Panc1 (cell line): Measurements from ENCODE around the gene ATXN2. TPM values are rescaled to one million over a fixed set of nuclear protein-coding genes. Genes with fewer than 3 reads are reported as not detected.

Experiments
- ATAC-seq: fragments of 200-7000 bp; cut with Tn5 transposase; 2 replicates; pipeline ENCODE4 v1.9.1; 2020; ENCODE audit warnings: mild to moderate bottlenecking, moderate library complexity
- Bru-seq: library from RNA; stranded (reverse); fragments of 400-500 nt; gene quantifications from one replicate; lab custom pipeline; 2021; lab: Mats Ljungman, UMichigan
- BruChase-seq, 2 experiments: library from RNA; stranded (reverse); fragments of 400-500 nt; gene quantifications; one replicate each; lab custom pipeline; 2021; lab: Mats Ljungman, UMichigan
- BruUV-seq: library from RNA; stranded (reverse); fragments of 400-500 nt; replicated peaks from 2 replicates; lab custom pipeline; 2021; lab: Mats Ljungman, UMichigan
- CTCF ChIA-PET: fragments of 300-600 bp; sonication (Branson Sonifier 250); formaldehyde crosslinking; loops from one replicate; lab custom pipeline; 2022; ENCODE audit warnings: antibody characterized with exemption; lab: Charles Lee
- POLR2A ChIA-PET: fragments of 300-600 bp; sonication (Branson Sonifier 250); formaldehyde crosslinking; loops from one replicate; lab custom pipeline; 2022; ENCODE audit warnings: antibody characterized with exemption; lab: Charles Lee
- DNase-seq: peaks from one replicate; pipeline ENCODE4 v3.0.0-alpha.2; 2010; ENCODE audit warnings: low read depth, low spot score
- H3K27ac ChIP-seq: 2 replicates; pipeline ENCODE4 v1.5.1; 2011; ENCODE audit warnings: mild to moderate bottlenecking, low read length, inconsistent platforms
- H3K27me3 ChIP-seq: fragments of 200-500 bp; sonication (Bioruptor generic); 2 replicates; pipeline ENCODE4 v1.6.0; 2014; ENCODE audit warnings: low read length, inconsistent platforms; ENCODE audit not compliant: control insufficient read depth, insufficient read depth
- H3K36me3 ChIP-seq: fragments of 200-500 bp; sonication (Bioruptor generic); 2 replicates; pipeline ENCODE4 v1.5.1; 2014; ENCODE audit warnings: inconsistent platforms, mild to moderate bottlenecking, low read length, moderate library complexity; ENCODE audit not compliant: control insufficient read depth, insufficient read depth
- H3K4me1 ChIP-seq: 2 replicates; pipeline ENCODE4 v1.5.1; 2011; ENCODE audit warnings: inconsistent platforms, mild to moderate bottlenecking, low read length, moderate library complexity; ENCODE audit not compliant: control insufficient read depth, insufficient read depth
- H3K4me3 ChIP-seq, 2 experiments: 2 replicates each; pipeline ENCODE4 v1.5.1; 2011 to 2012; ENCODE audit warnings: low read depth in 2 of 2, low read length in 2 of 2, mild to moderate bottlenecking in 2 of 2, inconsistent platforms in 1 of 2, moderate library complexity in 1 of 2
- H3K9me3 ChIP-seq: fragments of 200-500 bp; sonication (Bioruptor generic); 2 replicates; pipeline ENCODE4 v1.5.1; 2014; ENCODE audit warnings: low read depth, mild to moderate bottlenecking, inconsistent platforms, low read length, moderate library complexity; ENCODE audit not compliant: control insufficient read depth, insufficient read depth
- CTCF ChIP-seq: fragments of 450-650 bp; IDR thresholded peaks from 2 replicates; pipeline ENCODE4 v1.5.1; 2017; ENCODE audit warnings: mild to moderate bottlenecking
- POLR2AphosphoS5 ChIP-seq: IDR thresholded peaks from 2 replicates; pipeline ENCODE4 v1.6.1; 2012; ENCODE audit warnings: mild to moderate bottlenecking, low read depth, low read length, moderate library complexity
- REST ChIP-seq, 2 experiments: IDR thresholded peaks; 2 replicates each; pipeline ENCODE4 v1.6.1; 2011 to 2012; ENCODE audit warnings: low read depth in 2 of 2, control low read depth in 1 of 2, low read length in 1 of 2, mild to moderate bottlenecking in 1 of 2, moderate library complexity in 1 of 2; ENCODE audit not compliant: insufficient read depth in 1 of 2
- SIN3A ChIP-seq: IDR thresholded peaks from 2 replicates; pipeline ENCODE4 v1.6.1; 2012; ENCODE audit warnings: low read depth, mild to moderate bottlenecking, low read length, moderate library complexity, borderline replicate concordance; ENCODE audit not compliant: insufficient read depth
- TCF7L2 ChIP-seq: IDR thresholded peaks from 2 replicates; pipeline ENCODE4 v1.6.1; 2011; ENCODE audit warnings: mild to moderate bottlenecking, low read depth, low read length, inconsistent platforms
- in situ Hi-C: cut with HindIII; loops from 2 replicates; pipeline ENCODE4 v1.10.0; 2016; ENCODE audit warnings: low sequenced_read_pairs, low pct_unique_long_range_greater_than_20kb
- intact Hi-C: fragments of 100-400 bp; cut with micrococcal nuclease; formaldehyde crosslinking; loops from one replicate; pipeline ENCODE4 v1.10.0; 2022; ENCODE audit not compliant: unreplicated experiment
- long read RNA-seq: library from polyadenylated mRNA; unstranded; transcript quantifications from one replicate; pipeline ENCODE4 v2.0.0, GENCODE V29; 2021; ENCODE audit not compliant: unreplicated experiment
- polyA plus RNA-seq: library from polyadenylated mRNA; unstranded; fragments of >200 nt; gene quantifications from one replicate; pipeline ENCODE4 v1.2.1, GENCODE V29; 2012; ENCODE audit warnings: missing spikeins; ENCODE audit not compliant: insufficient read length
- total RNA-seq: library from RNA; stranded (reverse); gene quantifications from one replicate; pipeline ENCODE4 v1.2.1, GENCODE V29; 2021; ENCODE audit not compliant: unreplicated experiment

The ATXN2 gene
- 77.6 TPM for total RNA-seq
- polyA plus RNA-seq, result 70.5 TPM
- Bru-seq, nascent RNA, result percentile 93 among the genes with signal in this experiment
- BruChase-seq, experiment 1, labeled RNA remaining after a 2-hour chase, result percentile 87 among the genes with signal in this experiment
- percentile 87 among the genes with signal in this experiment for BruChase-seq, experiment 2, labeled RNA remaining after a 6-hour chase
- long read RNA-seq, partial matches to known transcripts, result 47 of 119 reads
- long read RNA-seq, other reads (novel, unspliced or antisense), result 70 of 119 reads

GRCh38 chr12:111598637-111599452, at the start of gene ATXN2:
ATXN2 (minus strand) TSS chr12:111599315; CDS start chr12:111599034, 281 bp downstream.
- POLR2A ChIA-PET, result no interaction called here
- CTCF ChIA-PET, result no interaction called here
- peak; percentile 68 for ATAC-seq
- Histone ChIP-seq H3K27me3 (no peaks in the 10 kb centered on the region), H3K9me3 (no peaks in the 10 kb centered on the region), H3K36me3 (peaks cover 4% of the 10 kb centered on the region), H3K27ac (peak within 1 kb of the TSS; percentile 98), H3K4me3 (peak within 1 kb of the TSS; percentile 83 to 91), H3K4me1 (peaks cover 21% of the 10 kb centered on the region)
- in situ Hi-C loops, result loop anchor here (25.0 kb wide), 1 partner anchor 88 kb away; the partner anchor contains the start of genes ACAD10 and BRAP
- intact Hi-C loops, result no loop called here
- no TSS peak for BruUV-seq
- TF ChIP-seq TCF7L2 (no peak), SIN3A (peak; percentile 15; the same call in 1 of the 2 replicates)
- DNase-seq, result no peak

GRCh38 chr12:111645433-111645832, 46.3 kb upstream of the ATXN2 start:
- in situ Hi-C loops, result no loop called here
- peak; percentile 51; the same call in 1 of the 2 replicates for ATAC-seq
- ChIA-PET POLR2A (no interaction called here), CTCF (no interaction called here)
- peaks cover 4% of the 10 kb centered on the region; the same call in 1 of the 2 replicates for H3K4me1 ChIP-seq
- peaks cover 11% of the 10 kb centered on the region for H3K36me3 ChIP-seq
- no peak for TF ChIP-seq POLR2AphosphoS5
- no peak overlapping the region for H3K27ac ChIP-seq
- intact Hi-C loops, result no loop called here
- H3K9me3 ChIP-seq, result no peaks in the 10 kb centered on the region
- no peaks in the 10 kb centered on the region for H3K27me3 ChIP-seq
- no peak overlapping the region for H3K4me3 ChIP-seq
- BruUV-seq, result no TSS peak
- DNase-seq, result no peak

GRCh38 chr12:111643427-111643826, 44.3 kb upstream of the ATXN2 start:
- CTCF ChIA-PET, result no interaction called here
- intact Hi-C loops, result no loop called here
- TF ChIP-seq CTCF (no peak), POLR2AphosphoS5 (no peak), REST (IDR thresholded peaks at IDR 0.05; ENCODE audit: insufficient read depth in 1 of 2, low read depth in 2 of 2, low read length in 1 of 2) (no peak), SIN3A (no peak), TCF7L2 (no peak)
- BruUV-seq, result no TSS peak
- in situ Hi-C loops, result no loop called here
- H3K9me3 ChIP-seq, result no peaks in the 10 kb centered on the region
- POLR2A ChIA-PET, result no interaction called here
- ATAC-seq, result peak; percentile 41; the same call in 1 of the 2 replicates
- H3K27ac ChIP-seq, result no peak overlapping the region
- no peaks in the 10 kb centered on the region for H3K27me3 ChIP-seq
- H3K4me1 ChIP-seq, result peaks cover 4% of the 10 kb centered on the region; the same call in 1 of the 2 replicates
- H3K4me3 ChIP-seq, result no peak overlapping the region
- peaks cover 6% of the 10 kb centered on the region for H3K36me3 ChIP-seq
- DNase-seq, result no peak
